ENCODE measurements around the gene ARHGDIA.

ARHGDIA gene

GRCh38 chr17:81867991-81868673, 3.0 kb downstream of the ARHGDIA start:
- peaks cover 66% of the 10 kb centered on the region for H3K4me1 Mint-ChIP-seq
- H3K27ac Mint-ChIP-seq: no peak overlapping the region
- H3K36me3 Mint-ChIP-seq (ENCODE audit: low read depth): peaks cover 6% of the 10 kb centered on the region
- H3K4me3 Mint-ChIP-seq: no peak overlapping the region
- no peak for TF ChIP-seq CTCF (IDR thresholded peaks at IDR 0.05)
- no peaks in the 10 kb centered on the region for H3K9me3 Mint-ChIP-seq
- no peaks in the 10 kb centered on the region for H3K27me3 Mint-ChIP-seq (ENCODE audit: low read depth, poor library complexity)
- no peak for DNase-seq

- no peaks in the 10 kb centered on the region for H3K9me3 Mint-ChIP-seq
- no peaks in the 10 kb centered on the region for H3K27me3 Mint-ChIP-seq (ENCODE audit: low read depth, poor library complexity)
- peaks cover 12% of the 10 kb centered on the region for H3K36me3 Mint-ChIP-seq (ENCODE audit: low read depth)
- H3K4me3 Mint-ChIP-seq: peak overlapping the region; percentile 23
- peaks cover 65% of the 10 kb centered on the region for H3K4me1 Mint-ChIP-seq
- H3K27ac Mint-ChIP-seq: peak overlapping the region; percentile 91
- TF ChIP-seq CTCF (IDR thresholded peaks at IDR 0.05): no peak
- no peak for DNase-seq
These were observed 3.8 kb downstream of the ARHGDIA start for GRCh38 chr17:81867170-81867990.

GRCh38 chr17:81866440-81867169, 4.5 kb downstream of the ARHGDIA start:
- no peak for TF ChIP-seq CTCF (IDR thresholded peaks at IDR 0.05)
- Mint-ChIP-seq H3K36me3 (ENCODE audit: low read depth) (peaks cover 12% of the 10 kb centered on the region), H3K4me1 (peaks cover 64% of the 10 kb centered on the region), H3K27me3 (ENCODE audit: low read depth, poor library complexity) (no peaks in the 10 kb centered on the region), H3K9me3 (no peaks in the 10 kb centered on the region), H3K27ac (peak overlapping the region; percentile 91), H3K4me3 (no peak overlapping the region)
- DNase-seq: no peak

- peaks cover 67% of the 10 kb centered on the region for H3K4me1 Mint-ChIP-seq
- no peaks in the 10 kb centered on the region for H3K27me3 Mint-ChIP-seq (ENCODE audit: low read depth, poor library complexity)
- H3K9me3 Mint-ChIP-seq: no peaks in the 10 kb centered on the region
- no peak for DNase-seq
- H3K4me3 Mint-ChIP-seq: no peak overlapping the region
- no peak for TF ChIP-seq CTCF (IDR thresholded peaks at IDR 0.05)
- H3K36me3 Mint-ChIP-seq (ENCODE audit: low read depth): peaks cover 12% of the 10 kb centered on the region
- H3K27ac Mint-ChIP-seq: peak overlapping the region; percentile 74
These were observed 5.3 kb downstream of the ARHGDIA start for GRCh38 chr17:81865733-81866439.

GRCh38 chr17:81865358-81865732, 5.8 kb downstream of the ARHGDIA start:
- H3K4me1 Mint-ChIP-seq: peaks cover 66% of the 10 kb centered on the region
- no peak overlapping the region for H3K4me3 Mint-ChIP-seq

More at GRCh38 chr17:81865358-81865732, 5.8 kb downstream of the ARHGDIA start:
- no peaks in the 10 kb centered on the region for H3K9me3 Mint-ChIP-seq
- no peak for TF ChIP-seq CTCF (IDR thresholded peaks at IDR 0.05)
- H3K36me3 Mint-ChIP-seq (ENCODE audit: low read depth): peaks cover 12% of the 10 kb centered on the region
- H3K27me3 Mint-ChIP-seq (ENCODE audit: low read depth, poor library complexity): no peaks in the 10 kb centered on the region
- H3K27ac Mint-ChIP-seq: peak overlapping the region; percentile 74
- DNase-seq: no peak

Measured in nephron progenitor cell (in vitro differentiated cells).